Measurements from ENCODE around the gene HSF4. TPM values are rescaled to one million over a fixed set of nuclear protein-coding genes. Genes with fewer than 3 reads are reported as not detected.

Gene HSF4
- total RNA-seq, 1 donor from 2014 or later = 22.3 TPM

- Mint-ChIP-seq H3K36me3 (ENCODE audit: unreplicated experiment) (peaks cover 37% of the 10 kb centered on the region), H3K27ac (ENCODE audit: unreplicated experiment) (no peak overlapping the region), H3K9me3 (ENCODE audit: unreplicated experiment) (no peaks in the 10 kb centered on the region), H3K27me3 (ENCODE audit: unreplicated experiment) (no peaks in the 10 kb centered on the region), H3K4me1 (ENCODE audit: unreplicated experiment) (no peaks in the 10 kb centered on the region), H3K4me3 (ENCODE audit: unreplicated experiment) (no peak overlapping the region)
- no peak for DNase-seq (ENCODE audit: extremely low spot score, unreplicated experiment)
- TF ChIP-seq CTCF (IDR thresholded peaks at IDR 0.05) = no peak
Measured at GRCh38 chr16:67141391-67141790, 23.2 kb upstream of the HSF4 start.

GRCh38 chr16:67142342-67142741 lies 22.2 kb upstream of the HSF4 start:
- H3K36me3 Mint-ChIP-seq (ENCODE audit: unreplicated experiment) = peaks cover 40% of the 10 kb centered on the region
- DNase-seq (ENCODE audit: extremely low spot score, unreplicated experiment) = no peak
- no peak for TF ChIP-seq CTCF (IDR thresholded peaks at IDR 0.05)
- no peaks in the 10 kb centered on the region for H3K9me3 Mint-ChIP-seq (ENCODE audit: unreplicated experiment)
- no peak overlapping the region for H3K4me3 Mint-ChIP-seq (ENCODE audit: unreplicated experiment)
- no peaks in the 10 kb centered on the region for H3K27me3 Mint-ChIP-seq (ENCODE audit: unreplicated experiment)
- H3K4me1 Mint-ChIP-seq (ENCODE audit: unreplicated experiment) = no peaks in the 10 kb centered on the region
- H3K27ac Mint-ChIP-seq (ENCODE audit: unreplicated experiment) = no peak overlapping the region

- TF ChIP-seq CTCF (IDR thresholded peaks at IDR 0.05) = no peak
- Mint-ChIP-seq H3K36me3 (ENCODE audit: unreplicated experiment) (peaks cover 49% of the 10 kb centered on the region), H3K27me3 (ENCODE audit: unreplicated experiment) (no peaks in the 10 kb centered on the region), H3K4me3 (ENCODE audit: unreplicated experiment) (no peak overlapping the region), H3K4me1 (ENCODE audit: unreplicated experiment) (peaks cover 6% of the 10 kb centered on the region), H3K27ac (ENCODE audit: unreplicated experiment) (no peak overlapping the region), H3K9me3 (ENCODE audit: unreplicated experiment) (no peaks in the 10 kb centered on the region)
- no peak for DNase-seq (ENCODE audit: extremely low spot score, unreplicated experiment)
Measured at GRCh38 chr16:67144943-67145342, 19.6 kb upstream of the HSF4 start.

- peaks cover 42% of the 10 kb centered on the region for H3K36me3 Mint-ChIP-seq (ENCODE audit: unreplicated experiment)
- H3K9me3 Mint-ChIP-seq (ENCODE audit: unreplicated experiment) = no peaks in the 10 kb centered on the region
- H3K4me3 Mint-ChIP-seq (ENCODE audit: unreplicated experiment) = no peak overlapping the region
- H3K4me1 Mint-ChIP-seq (ENCODE audit: unreplicated experiment) = peaks cover 6% of the 10 kb centered on the region
- H3K27ac Mint-ChIP-seq (ENCODE audit: unreplicated experiment) = no peak overlapping the region
- no peak for DNase-seq (ENCODE audit: extremely low spot score, unreplicated experiment)
- no peak for TF ChIP-seq CTCF (IDR thresholded peaks at IDR 0.05)
- no peaks in the 10 kb centered on the region for H3K27me3 Mint-ChIP-seq (ENCODE audit: unreplicated experiment)
Measured at GRCh38 chr16:67145746-67146145, 18.8 kb upstream of the HSF4 start.

GRCh38 chr16:67146523-67147357 lies 17.8 kb upstream of the HSF4 start:
- Mint-ChIP-seq H3K9me3 (ENCODE audit: unreplicated experiment) (no peaks in the 10 kb centered on the region), H3K27me3 (ENCODE audit: unreplicated experiment) (no peaks in the 10 kb centered on the region), H3K27ac (ENCODE audit: unreplicated experiment) (no peak overlapping the region), H3K4me3 (ENCODE audit: unreplicated experiment) (no peak overlapping the region), H3K36me3 (ENCODE audit: unreplicated experiment) (peaks cover 36% of the 10 kb centered on the region), H3K4me1 (ENCODE audit: unreplicated experiment) (peaks cover 10% of the 10 kb centered on the region)
- no peak for TF ChIP-seq CTCF (IDR thresholded peaks at IDR 0.05)
- DNase-seq (ENCODE audit: extremely low spot score, unreplicated experiment) = no peak

Data from osteocyte (in vitro differentiated cells).